HTERT RPE-1 (cell line): ENCODE results near the gene HYAL3.
"Not testable (repeated sequence)": the region's sequence is repeated elsewhere in the genome, so short reads cannot be mapped to it uniquely, and the experiment has no call there.

Experiments
- in situ Hi-C: fragments of 300-500 bp; cut with MboI; formaldehyde crosslinking; loops from 4 replicates; pipeline ENCODE4 v1.14.3; 2020; ENCODE audit warnings: low sequenced_read_pairs

Gene HYAL3

DNA sequence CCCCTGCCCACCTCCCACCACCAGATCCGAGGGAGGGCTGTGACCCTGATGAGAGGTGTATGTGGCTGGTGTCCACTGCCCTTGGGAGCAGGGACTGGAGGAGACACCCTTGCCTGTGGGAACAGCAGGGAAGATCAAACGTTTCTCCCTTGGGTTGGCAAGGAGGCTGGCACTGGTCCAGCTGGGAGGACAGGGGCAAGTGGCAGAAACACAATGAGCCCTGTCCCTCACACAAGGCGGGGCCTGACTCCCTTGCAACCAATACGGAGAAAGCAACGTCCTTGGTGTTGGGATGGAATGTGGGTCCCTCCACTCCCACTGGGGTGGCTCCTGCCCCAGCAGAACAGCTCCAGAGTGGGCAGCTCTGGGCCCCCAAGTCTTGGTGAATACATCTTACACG lies 18.1 kb upstream of the HYAL3 start:
- in situ Hi-C loops = no loop called here

DNA sequence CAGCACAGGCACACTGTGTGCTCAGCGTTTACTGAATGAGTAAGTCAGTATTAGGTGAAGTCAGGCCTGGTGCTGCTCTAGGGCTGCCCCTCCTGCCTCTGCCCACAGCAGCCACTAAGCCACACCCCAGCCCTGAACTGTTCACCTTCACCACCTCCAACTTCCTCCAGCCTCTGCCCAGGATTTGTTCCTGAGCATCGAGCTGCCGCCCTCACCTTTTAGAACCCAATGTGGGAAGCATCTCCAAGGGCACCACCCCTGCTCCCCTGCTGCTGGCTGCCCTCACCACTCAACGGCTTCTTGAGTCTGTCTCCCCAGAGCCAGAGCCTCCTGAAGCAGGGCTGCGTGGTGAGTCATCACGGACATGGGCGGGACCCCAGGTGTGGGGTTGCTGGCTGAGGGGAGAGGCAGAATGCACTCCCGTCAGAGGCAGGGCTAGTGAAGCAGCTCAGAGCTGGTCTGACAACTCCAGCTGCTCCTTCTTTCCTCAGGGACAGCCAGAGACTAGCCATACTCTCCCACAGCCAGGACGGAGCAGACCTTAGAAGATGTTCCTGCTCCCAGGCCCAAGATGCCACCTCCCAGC lies 17.5 kb upstream of the HYAL3 start:
- in situ Hi-C loops = no loop called here

DNA sequence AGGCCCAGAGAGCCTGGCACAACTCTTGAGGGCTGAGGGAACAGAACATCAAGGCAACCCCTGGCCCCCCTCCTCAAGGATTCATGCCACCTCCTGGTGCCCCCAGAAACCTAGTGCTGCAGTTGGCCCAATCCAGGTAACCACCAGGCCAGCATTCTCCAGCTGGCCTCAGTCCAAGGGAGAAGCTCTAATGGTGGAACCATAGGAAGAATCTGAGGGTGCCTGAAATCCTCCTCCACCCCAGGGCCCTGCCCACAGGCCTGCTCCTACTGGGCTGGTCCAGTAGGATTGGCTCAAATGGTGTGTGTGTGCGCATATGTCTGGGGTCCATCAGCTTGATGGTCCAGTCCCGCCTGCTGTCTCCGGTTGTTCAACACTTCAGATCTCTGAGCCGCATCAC lies 15.6 kb upstream of the HYAL3 start:
- in situ Hi-C loops = no loop called here

DNA sequence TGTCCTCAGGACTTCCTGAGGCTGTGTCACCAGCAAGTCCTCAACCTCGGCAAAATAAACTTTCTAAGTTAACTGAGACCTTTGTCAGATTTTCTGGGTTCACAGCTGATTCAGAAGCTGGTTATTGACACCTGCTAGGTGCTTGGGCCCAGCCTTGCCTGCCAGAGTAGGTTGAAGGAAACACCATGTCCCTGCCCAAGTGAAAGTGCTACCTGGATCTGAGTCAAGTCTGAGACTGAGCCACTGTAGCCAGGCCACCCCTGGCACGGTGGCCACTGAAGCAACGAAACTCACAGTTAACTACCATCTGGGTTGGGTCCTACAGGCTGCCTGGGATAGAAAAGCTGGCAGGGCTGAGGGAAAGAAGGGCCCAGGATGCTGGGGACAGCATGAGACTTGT lies 15.1 kb upstream of the HYAL3 start:
- in situ Hi-C loops = no loop called here

DNA sequence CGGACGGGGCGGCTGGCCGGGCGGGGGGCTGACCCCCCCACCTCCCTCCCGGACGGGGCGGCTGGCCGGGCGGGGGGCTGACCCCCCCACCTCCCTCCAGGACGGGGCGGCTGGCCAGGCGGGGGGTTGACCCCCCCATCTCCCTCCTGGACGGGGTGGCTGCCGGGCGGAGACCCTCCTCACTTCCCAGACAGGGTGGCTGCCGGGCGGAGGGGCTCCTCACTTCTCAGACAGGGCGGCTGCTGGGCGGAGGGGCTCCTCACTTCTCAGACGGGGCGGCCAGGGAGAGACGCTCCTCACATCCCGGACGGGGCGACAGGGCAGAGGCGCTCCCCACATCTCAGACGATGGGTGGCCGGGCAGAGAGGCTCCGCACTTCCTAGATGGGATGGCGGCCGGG lies 12.8 kb upstream of the HYAL3 start:
- in situ Hi-C loops = not testable (repeated sequence)

DNA sequence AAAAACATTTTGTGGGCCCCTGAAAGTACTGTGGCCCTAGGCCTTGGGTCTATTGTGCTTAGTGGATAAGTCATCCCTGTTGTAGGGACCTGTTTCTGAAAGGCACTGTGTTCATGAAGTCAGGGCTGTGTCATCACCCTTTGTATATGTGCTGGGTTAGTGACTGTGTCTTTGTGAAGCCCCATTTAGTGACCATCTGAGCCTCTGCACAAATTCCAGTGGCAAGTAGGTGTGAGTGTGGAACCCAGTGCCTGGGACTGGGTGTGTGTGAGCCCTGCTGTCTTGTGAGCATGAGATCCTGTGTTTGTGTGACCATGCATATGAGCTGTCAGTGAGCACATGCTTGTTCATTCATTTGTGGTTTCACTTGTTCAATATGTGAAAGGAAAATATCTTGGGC lies 5.4 kb upstream of the HYAL3 start:
- in situ Hi-C loops = no loop called here

DNA sequence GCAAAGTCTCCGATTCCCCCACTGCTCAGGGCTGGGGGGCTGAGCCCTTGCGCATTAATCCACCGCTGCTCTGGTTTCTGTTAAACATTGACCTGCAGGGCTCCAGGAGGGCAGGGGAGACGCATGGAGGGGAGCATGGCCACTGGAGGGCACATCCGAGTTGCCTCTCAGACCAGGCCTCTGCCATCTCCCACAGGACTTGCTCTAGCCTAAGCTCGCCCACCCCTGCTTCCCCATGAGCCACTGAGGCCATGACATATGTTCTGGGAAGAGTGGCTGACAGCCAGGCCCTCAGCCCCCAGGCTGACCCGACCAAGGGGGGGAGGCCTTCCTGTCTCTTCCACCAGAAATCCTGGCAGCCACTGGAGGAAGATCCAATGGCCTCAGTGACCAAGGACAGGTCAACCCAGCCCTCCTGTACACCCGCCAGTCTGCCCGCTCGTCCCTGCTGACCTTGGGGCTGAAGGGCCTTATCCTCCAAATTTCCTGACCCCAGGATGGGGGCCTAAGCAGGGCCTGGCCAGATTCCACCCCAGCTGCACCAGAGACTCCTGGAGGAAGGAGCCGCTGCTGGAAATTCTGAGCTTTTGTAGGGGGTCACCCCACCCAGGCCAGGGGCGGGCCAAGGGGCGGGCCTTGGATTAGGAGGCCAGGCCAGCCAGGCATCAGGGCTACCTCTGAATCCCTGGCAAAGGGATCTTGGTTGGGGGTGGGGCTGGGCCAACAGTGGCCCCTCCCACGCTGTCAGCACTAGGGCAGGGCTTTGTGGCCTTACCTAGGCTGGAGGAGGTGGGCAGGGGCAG lies 4.0 kb upstream of the HYAL3 start, which contains the start of gene HYAL1:
TSS of gene HYAL1 (minus strand) at position 562 of the 803 bp plus-strand sequence. CDS start 618 bp downstream, outside the sequence.
- in situ Hi-C loops = no loop called here

DNA sequence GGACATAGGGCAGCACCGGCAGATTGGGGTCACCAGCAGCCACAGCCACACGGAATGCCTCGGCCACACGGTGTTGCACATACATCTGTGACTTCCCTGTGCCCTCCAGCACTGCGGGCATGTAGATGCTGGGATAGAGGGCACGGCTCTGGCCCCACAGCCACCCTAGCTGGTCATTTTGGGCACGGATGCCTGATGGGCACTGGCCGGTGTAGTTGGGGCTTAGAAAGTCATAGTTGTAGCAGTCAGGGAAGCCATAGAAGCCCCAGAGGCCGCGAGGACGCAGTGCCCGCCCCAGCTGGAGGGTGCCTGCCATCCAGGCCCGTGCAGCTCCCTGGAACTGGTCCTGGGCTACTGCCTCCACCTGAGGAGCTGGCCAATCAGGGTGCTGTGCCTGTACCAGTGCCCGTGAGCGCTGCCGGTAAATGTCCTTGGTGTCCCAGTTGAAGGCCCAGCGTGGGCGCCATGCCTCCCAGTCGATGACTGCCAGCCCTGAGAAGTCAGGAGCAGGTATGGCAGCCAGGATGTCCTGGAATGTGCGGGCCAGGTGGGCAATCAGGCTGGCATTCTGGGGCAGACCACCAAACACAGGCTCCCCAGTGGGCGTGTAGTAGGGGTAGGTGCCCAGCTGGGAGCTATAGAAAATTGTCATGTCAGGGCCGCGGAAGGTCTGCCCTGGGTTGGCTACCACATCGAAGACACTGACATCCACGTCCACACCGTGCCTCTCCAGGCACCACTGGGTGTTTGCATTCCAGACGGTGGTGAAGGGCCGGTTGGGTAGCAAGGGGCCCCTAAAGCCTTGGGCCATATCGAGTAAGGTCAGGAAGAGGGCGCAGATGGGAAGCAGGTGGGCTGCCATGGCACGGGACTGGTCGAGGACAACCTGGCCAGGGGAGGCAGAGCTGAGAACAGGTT lies 3.1 kb upstream of the HYAL3 start:
- in situ Hi-C loops = no loop called here

DNA sequence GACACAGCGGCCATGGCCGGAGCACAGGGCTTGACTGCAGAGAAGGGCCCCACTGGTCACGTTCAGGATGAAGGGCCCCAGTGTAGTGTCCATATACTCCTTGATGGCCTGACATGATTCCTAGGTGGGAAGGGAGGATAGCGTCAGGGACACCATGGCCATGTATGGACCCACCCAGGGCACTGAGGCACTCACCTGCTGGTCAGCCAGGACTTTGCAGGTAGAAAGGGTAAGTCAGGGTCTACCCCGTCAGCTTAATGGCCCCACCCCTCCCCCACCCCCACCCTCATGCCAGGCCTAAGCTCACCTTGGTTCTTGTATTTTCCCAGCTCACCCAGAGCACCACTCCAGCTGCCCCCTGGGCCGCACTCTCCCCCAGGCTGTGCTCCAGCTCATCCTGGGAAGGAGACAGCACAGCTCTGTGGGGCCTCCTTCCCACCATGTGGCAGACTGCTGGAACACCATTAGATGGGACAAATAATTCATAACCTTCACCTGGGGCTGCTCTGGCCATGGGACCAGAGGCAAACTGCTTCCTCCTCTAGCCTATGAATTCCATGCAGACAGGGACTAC lies 1.6 kb upstream of the HYAL3 start:
- in situ Hi-C loops = no loop called here

DNA sequence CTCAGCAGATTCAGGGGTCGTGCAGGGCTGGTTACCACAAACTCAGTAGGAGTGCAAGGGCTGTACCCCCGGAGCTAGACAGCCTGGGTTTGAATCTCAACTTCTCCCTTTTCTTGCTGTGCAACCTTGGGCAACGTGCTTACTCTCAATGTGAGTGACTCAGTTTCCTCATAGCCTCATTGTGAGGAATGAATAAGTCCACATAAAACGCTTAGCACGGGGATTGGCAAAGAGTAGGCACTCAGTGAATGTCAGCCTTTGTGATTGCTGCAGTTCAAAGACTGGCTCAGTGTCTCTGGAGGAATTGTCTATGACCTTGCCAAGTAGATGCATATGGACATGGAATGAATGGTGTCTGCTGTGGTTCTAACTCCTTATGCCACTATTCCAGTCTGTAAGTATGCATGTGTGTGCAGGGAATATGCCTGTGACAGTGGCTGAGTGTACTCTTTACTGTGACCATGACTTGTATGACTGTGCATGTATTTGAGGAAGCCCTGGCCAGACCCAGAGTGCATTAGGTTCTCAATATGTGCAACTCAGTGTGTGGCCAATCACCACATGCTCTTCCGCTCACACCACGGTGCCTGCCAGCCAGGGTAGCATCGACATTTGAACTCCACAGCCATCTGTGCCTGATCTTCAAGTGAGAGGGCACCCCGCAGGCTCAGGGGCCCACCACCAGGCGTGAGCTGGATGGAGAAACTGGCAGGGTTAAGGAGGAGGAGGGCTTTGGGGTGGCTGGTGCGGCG lies 900 bp upstream of the HYAL3 start:
- in situ Hi-C loops = no loop called here

DNA sequence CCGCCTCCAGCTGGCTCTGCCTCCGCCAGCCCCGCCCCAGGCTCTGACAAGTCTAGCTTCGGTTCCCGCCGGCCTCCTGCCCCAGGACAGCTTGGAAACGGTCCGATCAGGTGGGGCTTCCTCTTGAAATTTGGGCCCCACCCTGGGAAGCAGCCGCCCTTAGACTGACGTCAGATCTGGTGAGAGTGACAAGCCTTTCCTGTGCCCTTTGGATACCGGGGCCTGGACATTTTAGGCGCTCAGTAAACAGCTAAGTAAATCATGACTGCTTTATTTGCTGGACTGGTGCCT lies 378 bp upstream of the HYAL3 start:
- in situ Hi-C loops = no loop called here

DNA sequence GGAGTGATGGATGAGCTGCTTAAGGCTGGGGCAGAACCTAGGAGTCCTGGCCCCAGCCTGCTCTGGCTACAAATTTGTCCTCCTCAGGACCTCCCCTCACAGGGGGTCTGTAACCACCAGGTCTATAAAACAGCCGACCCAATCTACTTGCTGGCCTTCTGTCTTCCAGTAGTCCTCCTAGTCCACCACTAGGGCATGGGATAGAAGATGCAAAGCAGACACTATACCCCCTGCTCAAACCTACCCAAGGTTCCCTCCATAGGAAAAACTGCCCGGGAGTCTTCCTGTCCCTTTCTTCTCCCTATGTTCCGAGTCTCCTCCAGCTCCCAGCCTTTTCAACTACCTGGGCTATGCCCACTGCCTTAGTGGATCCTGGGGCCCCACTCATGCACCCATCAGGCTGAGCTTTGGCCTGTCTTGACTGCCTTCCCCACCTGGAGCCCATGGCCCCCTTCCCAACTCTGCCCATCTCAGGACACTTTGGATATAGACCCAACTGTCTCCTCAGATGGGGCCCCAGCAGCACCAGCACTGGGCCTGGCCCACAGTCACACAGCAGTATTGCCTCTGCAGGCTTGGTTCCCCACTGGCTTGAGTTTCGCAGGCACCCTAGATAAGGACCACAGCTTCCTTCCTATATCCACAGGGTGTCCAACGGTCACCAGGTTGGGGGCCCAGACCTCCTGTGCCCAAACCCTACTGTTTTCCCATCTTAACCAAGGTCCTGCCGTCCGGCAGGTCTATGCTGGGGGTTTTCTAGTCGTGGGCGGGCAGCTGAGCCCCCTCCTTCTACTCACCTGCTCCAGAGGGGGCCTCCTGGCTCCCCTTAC lies 1.1 kb downstream of the HYAL3 start:
- in situ Hi-C loops = no loop called here

DNA sequence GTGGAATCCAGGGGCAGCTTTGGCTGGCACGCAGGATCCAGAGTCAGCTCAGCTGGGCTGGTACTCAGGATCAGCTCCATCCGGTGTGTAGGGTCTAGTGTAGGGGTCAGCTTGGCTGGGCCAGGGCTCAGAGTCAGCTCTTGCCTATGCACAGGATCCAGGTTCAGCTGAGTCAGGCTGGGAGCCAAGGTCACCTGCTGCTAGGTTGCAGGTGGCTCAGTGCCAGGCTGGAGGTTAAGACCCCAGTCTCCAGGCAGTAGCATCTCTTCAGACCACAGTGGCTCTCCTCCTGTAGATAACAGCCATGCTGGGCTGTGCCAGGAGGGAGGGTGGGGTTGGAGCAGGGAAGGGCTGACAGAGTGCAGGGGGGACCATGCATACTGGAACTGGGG lies 1.8 kb downstream of the HYAL3 start:
- in situ Hi-C loops = no loop called here

DNA sequence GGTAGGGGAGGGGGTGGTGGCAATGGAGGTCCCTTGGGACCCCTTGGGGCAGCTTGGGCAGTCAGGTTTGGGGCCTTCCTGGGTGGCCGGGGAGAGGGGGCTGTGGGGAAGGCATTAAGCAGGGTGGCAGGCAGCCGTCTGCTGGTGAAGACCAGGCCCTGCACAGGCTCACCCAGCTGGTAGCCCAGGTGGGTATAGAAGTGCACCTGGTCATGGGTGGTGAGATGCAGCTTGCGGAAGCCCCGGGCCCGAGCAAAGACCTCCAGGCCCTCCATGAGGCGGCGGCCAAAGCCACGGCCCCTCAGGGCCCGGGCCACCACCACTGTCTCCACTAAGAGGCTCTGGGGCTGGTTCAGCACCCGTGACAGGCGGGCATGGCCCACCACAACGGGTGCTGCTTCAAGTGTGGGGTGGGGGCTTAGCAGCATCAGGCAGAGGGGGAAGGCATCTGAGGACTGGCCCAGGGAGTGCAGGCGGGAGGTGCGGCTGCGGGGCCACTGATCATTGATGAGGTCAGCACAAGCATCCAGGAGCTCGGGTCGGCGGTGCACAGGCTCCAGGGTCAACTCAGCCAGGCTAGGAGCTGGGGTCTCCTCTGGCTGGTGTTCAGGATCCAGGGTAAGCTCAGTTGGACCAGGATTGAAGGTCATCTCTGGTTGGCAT lies 2.4 kb downstream of the HYAL3 start:
- in situ Hi-C loops = no loop called here

DNA sequence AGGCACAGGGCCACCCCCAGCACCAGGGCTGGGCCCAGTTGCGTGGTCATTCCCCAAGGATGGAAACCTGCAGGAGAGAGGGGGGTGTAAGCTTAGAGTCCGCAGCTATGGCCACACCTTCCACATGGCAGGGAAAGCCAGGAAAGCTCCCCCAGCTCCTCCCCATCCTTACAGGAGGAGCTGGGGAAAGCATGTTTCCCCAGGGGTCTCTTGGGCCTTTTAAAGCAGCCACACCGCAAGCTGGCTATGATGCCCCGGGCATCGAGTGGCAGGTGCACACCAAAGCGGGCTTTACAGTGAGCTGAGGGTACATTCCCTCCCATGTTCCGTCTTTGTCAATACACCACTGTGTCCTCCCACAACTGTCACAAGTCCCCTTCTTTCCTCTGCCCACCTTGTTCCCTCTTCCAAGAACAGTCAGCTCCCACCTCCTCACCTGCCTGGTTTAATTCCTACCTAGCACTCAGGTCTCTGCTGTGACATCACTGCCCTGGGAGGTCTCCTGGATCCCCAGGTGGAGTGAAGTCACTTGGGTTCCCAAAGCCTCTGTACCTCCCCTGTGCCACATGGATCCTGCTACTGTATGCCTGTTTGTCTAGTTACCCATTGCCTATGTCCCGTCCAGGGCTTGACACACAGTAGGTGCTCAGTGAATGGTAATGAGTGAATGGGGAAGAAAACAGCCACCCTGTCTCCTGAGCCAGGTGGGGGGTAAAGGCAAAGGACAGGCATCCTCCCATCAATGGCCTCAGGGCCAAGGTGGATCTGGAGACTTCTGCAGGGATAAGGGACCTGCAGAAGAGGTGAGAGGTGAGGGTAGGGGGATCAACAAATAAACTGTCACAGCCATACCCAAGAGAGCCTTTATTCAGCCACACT lies 3.4 kb downstream of the HYAL3 start:
- in situ Hi-C loops = no loop called here

DNA sequence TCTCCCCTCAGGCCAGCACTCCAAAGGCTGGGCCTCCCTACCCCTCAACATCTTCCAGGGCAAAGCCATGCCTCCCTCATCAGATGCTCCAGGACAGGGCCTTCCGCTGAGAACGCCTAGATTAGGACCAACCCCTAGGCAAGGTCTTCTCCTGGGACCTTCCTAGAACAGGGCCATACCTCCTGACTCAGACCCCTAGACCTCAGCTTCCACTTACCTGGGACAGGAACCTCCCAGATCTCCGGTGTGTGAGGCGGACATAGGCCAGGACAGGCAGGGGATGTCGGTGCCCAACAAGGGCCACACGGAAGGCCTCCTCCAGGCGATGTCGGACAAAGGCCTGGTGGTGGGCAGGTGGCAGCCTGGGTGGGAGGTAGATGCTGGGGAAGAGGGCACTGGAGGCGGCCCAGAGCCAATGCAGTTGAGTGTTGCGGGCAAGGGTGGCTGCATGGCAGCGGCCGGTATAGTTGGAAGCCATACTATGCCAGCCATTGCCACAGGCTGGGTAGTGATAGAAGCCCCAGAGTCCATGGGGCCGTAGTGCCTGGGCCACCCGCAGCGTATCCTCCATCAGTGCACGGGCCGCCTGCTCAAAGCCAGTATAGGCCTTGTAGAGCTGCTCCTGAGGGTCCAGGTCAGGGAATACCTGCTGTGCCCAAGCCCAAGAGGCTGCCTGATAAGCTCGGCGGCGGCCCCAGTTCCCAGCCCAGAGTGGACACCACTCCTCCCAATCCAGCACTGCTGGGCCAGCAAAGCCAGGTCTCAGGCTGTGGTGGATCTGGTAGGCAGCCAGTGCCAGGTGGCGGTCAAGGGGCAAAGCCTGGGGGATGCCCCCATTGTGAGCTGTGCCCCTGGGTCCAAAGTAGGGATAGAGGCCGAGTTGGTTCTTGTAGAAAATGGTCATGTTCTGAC lies 4.5 kb downstream of the HYAL3 start:
- in situ Hi-C loops = no loop called here

DNA sequence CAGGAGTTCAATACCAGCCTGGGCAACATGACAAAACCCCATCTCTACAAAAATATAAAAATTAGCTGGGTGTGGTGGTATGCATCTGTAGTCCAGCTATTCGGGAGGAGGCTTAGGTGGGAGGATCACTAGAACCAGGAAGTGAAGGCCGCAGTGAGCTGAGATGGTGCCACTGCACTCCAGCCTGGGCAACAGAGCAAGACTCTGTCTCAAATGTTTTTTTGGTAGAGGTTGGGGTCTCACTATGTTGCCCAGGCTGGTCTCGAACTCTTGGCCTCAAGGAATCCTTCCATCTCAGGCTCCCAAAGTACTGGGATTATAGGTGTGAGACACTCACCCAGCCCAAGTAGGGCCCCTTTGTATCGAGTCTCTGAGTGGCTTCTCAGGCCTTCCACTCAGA lies 5.1 kb downstream of the HYAL3 start:
- in situ Hi-C loops = no loop called here
